Transverse colon (tissue), 4 donors: ENCODE results near the gene AP3M1.

Experiments used
- CTCF ChIP-seq, 5 experiments: fragments of 200-600 bp in 3 of 5; fragments of 450-650 bp in 2 of 5; sonication (generic) in 3 of 5; IDR thresholded peaks; 1 replicate in 2 of 5; 2 replicates in 3 of 5; pipeline ENCODE4 v1.5.1; 2016 to 2017; ENCODE audit warnings: antibody characterized with exemption in 5 of 5, inconsistent platforms in 3 of 5, mild to moderate bottlenecking in 2 of 5, moderate library complexity in 1 of 5
- POLR2A ChIP-seq: fragments of 450-650 bp; IDR thresholded peaks from one replicate; pipeline ENCODE4 v1.6.1; 2016; ENCODE audit warnings: antibody characterized with exemption, mild to moderate bottlenecking, moderate library complexity
- POLR2AphosphoS5 ChIP-seq, 3 donors: sonication (generic); formaldehyde crosslinking; IDR thresholded peaks; one replicate each; pipeline ENCODE4 v1.6.1; 2016; ENCODE audit warnings: antibody characterized with exemption in 3 of 3

GRCh38 chr10:74111799-74112198, 38.8 kb downstream of the AP3M1 start:
- no peak for TF ChIP-seq POLR2AphosphoS5 (IDR thresholded peaks at IDR 0.05)
- TF ChIP-seq CTCF (IDR thresholded peaks at IDR 0.05): no peak
- TF ChIP-seq POLR2A: no peak
